Heart right ventricle (tissue), 16 donors: Measurements from ENCODE around the gene PNRC2. TPM values are rescaled to one million over a fixed set of nuclear protein-coding genes. Genes with fewer than 3 reads are reported as not detected.
A peak's percentile ranks its signal among the peaks of the same experiment; 100 is the strongest.

Experiments used
- ATAC-seq, 8 donors: fragments of 200-7000 bp; cut with Tn5 transposase; one replicate each; pipeline ENCODE4 v1.9.1; 2020; ENCODE audit warnings: mild to moderate bottlenecking in 8 of 8, moderate library complexity in 8 of 8, moderate number of reproducible peaks in 1 of 8
- DNase-seq, 2 donors: peaks; one replicate each; pipeline ENCODE4 v3.0.0-alpha.2; 2020
- H3K27ac ChIP-seq, 10 donors: fragments of 200-600 bp; sonication (generic) in 2 of 10; one replicate each; pipeline versions ENCODE4 v1.5.0 to v1.8.0; 2020 to 2022; ENCODE audit warnings: mild to moderate bottlenecking in 3 of 10
- H3K27me3 ChIP-seq, 7 donors: fragments of 200-600 bp; one replicate each; pipeline ENCODE4 v1.8.0; 2021 to 2022; ENCODE audit warnings: mild to moderate bottlenecking in 2 of 7
- H3K36me3 ChIP-seq, 9 donors: fragments of 200-600 bp; sonication (generic) in 1 of 9; one replicate each; pipeline versions ENCODE4 v1.5.0 to v1.8.0; 2020 to 2022; ENCODE audit warnings: mild to moderate bottlenecking in 2 of 9
- H3K4me1 ChIP-seq, 9 donors: fragments of 200-600 bp; sonication (generic) in 1 of 9; one replicate each; pipeline versions ENCODE4 v1.5.0 to v1.8.0; 2020 to 2022; ENCODE audit warnings: mild to moderate bottlenecking in 4 of 9
- H3K4me3 ChIP-seq, 10 donors: fragments of 200-600 bp; sonication (generic) in 2 of 10; one replicate each; pipeline versions ENCODE4 v1.5.0 to v1.8.0; 2020 to 2022; ENCODE audit warnings: mild to moderate bottlenecking in 7 of 10, moderate library complexity in 2 of 10
- H3K9me3 ChIP-seq, 11 donors: fragments of 200-600 bp in 10 of 11; sonication (generic) in 2 of 11; one replicate each; pipeline versions ENCODE4 v1.5.0 to v1.8.0; 2013 to 2022; ENCODE audit warnings: mild to moderate bottlenecking in 2 of 11, control low read depth in 1 of 11, moderate library complexity in 1 of 11
- CTCF ChIP-seq, 9 donors: fragments of 200-600 bp; sonication (generic) in 2 of 9; IDR thresholded peaks; one replicate each; pipeline versions ENCODE4 v1.5.0 to v1.8.0; 2021 to 2022; ENCODE audit warnings: antibody characterized with exemption in 9 of 9, mild to moderate bottlenecking in 5 of 9, moderate library complexity in 1 of 9
- WGBS, 2 donors: extraction: QIAGEN DNeasy Blood & Tissue Kit; methylation state at CpG; one replicate each; pipeline ENCODE4 v1.1.7; 2013; ENCODE audit warnings: inconsistent platforms in 1 of 2; 5-methylcytosine and 5-hydroxymethylcytosine counted together
- intact Hi-C, 10 donors: fragments of 100-400 bp; cut with DNase I; formaldehyde crosslinking; loops; one replicate each; pipeline versions ENCODE4 v1.11.1 to v1.14.2; 2022
- polyA plus RNA-seq, 2 donors: library from polyadenylated mRNA; stranded (reverse); fragments of 200-250 nt; gene quantifications; one replicate each; pipeline ENCODE4 v1.2.3, GENCODE V29; 2013
- total RNA-seq, 10 donors: library from RNA; stranded (reverse); fragmentation: NEBNext Ultra II Directional in 3 of 10; extraction: Animal tissue kit (Norgen Biotek cat#: 25700) in 3 of 10; gene quantifications; one replicate each; pipeline versions ENCODE4 v1.2.1 to v1.2.4, GENCODE V29; 2021 to 2023
- donor health status: Arrhythmogenic right ventricular cardiomyopathy.
- donor health status: ischemic (EF 13 %, LVEDD 7.1; RV severe dilation, severe dysfunction).
- donor health status: healthy with polysubstance abuse.
- donor health status: DM: no; HTN: yes; CAD: no.
- donor health status: DM: no; HTN: no; CAD: no.
- donor health status: ischemic (EF 25% LVEDD 6.9; RV normal size, moderate dysfunction).
- donor health status: ischemic (EF 25% LVEDD 5.7; RV mildly dilated, moderate dysfunction).
- donor health status: healthy.
- donor health status: DM: yes; HTN: yes; CAD: no.
- donor health status: Ischemic cardiomyopathy.
- donor health status: ischemic (EF 35%, LVEDD 5.7; RV mildly dilated, moderate dysfunction).
- donor health status: nonischemic (EF 11% LVEDD 7.7; RV severe dilation, severe dysfunction).
- donor health status: DM: yes; HTN: yes; CAD: no.
- donor health status: PGD.
- donor health status: ischemic (EF 29% LVEDD 5.4; RV normal size, mild dysfunction).
- donor health status: nonischemic (EF 23%, LVEDD 6.1; RV moderate dilation, normal function).

The PNRC2 gene
- total and polyA plus RNA-seq, 12 donors, result 58.4 to 129 (median 83.2) TPM

DNA sequence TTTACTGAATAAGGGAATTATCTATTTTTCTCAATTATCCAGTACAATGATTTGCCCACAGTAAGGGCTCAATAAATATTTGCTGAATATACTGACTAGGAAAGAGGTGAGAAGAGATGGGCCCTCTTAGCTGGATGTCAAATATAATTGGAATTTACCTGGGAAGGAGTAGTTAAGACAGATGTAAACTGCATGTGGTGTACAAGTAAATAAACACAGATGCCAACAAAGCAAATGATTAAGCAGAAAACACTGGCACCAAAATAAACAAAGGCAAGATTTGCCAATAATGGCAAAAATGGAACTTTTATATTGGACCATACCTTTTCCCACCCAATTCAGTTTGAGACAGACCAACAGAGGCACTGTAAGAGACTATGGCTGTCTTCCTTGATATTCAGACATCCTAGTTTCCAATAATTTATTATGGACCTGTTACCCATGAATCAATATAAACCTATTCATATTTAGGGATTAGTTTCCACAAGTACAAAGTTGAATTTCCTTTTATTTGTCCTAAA, 7.4 kb downstream of the PNRC2 start:
- Histone ChIP-seq H3K27me3 (no peaks in the 10 kb centered on the region), H3K9me3 (no peaks in the 10 kb centered on the region), H3K27ac (peak overlapping the region in 1 of 10 donors; percentile 16), H3K4me3 (no peak overlapping the region), H3K4me1 (peaks cover 0 to 46% (median 29%) of the 10 kb centered on the region in 9 donors), H3K36me3 (peaks cover 0 to 100% (median 37%) of the 10 kb centered on the region in 9 donors)
- no peak for TF ChIP-seq CTCF (IDR thresholded peaks at IDR 0.05)
- intact Hi-C loops, result no loop called here
- ATAC-seq (no peak), DNase-seq (no peak)

DNA sequence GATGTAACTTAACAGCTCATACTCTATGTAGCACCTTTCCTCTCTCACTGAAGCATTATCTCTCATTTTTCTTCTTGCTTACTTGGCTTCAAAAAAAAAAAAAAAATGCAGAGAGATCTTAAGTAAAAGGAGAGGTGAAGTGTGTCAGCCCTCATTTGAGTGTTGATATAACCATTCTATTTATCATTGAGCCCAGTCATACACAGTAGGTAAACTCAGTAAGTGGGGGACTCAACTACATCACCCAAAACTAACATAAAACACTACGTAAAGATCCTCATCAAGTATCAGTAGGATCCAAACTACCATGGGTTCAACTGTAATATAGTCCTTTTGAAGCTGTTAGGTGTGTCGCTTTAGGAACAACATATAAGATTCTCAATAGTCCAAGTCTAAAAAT, 8.2 kb downstream of the PNRC2 start:
- no peak for TF ChIP-seq CTCF (IDR thresholded peaks at IDR 0.05)
- H3K4me1 ChIP-seq, result peaks cover 0 to 40% (median 26%) of the 10 kb centered on the region in 9 donors
- H3K9me3 ChIP-seq, result no peaks in the 10 kb centered on the region
- no peaks in the 10 kb centered on the region for H3K27me3 ChIP-seq
- DNase-seq (no peak), ATAC-seq (no peak)
- H3K27ac ChIP-seq, result peak overlapping the region in 1 of 10 donors; percentile 3
- peaks cover 0 to 100% (median 37%) of the 10 kb centered on the region in 9 donors for H3K36me3 ChIP-seq
- intact Hi-C loops, result no loop called here
- 46 to 48% methylated on average over 2 of the region's 2 CpGs for WGBS, 2 donors
- H3K4me3 ChIP-seq, result no peak overlapping the region

DNA sequence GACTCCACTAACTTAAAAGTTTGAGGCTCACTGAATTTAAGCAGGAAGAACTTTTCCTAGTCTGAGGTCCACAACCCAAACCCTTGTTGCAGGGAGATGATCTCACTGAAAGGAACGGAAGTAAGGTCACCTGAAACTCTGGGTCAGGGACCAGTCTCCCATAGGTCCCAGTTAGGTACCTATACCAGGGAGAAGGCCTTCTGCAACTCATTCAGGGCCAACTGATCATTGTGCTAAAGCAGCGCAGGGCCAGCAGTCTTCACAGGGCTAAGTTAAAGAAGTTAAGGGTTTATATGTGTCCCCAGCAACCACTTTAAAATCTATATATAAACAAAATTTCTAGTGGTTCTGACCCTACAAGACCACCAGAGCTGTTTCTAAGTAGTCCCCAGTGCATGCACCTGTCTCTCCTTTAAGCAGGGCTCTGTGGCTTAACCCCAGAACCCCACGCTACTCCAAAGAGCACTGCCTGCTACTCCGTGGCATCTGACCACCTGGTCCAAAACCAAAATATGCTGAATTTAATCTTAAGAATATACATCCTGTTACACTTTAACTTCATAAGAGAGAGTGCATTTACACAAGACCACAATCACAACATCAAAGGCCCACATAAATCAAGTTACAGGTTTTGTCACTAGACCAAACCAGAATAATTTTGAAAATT, 17.7 kb downstream of the PNRC2 start:
- Histone ChIP-seq H3K27me3 (no peaks in the 10 kb centered on the region), H3K36me3 (peaks cover 0 to 61% (median 8%) of the 10 kb centered on the region in 9 donors), H3K4me3 (peak overlapping the region in 6 of 10 donors; percentile 5 to 96 (median 80)), H3K27ac (peak overlapping the region in 7 of 10 donors; percentile 30 to 99 (median 95)), H3K9me3 (no peaks in the 10 kb centered on the region), H3K4me1 (peaks cover 4 to 69% (median 50%) of the 10 kb centered on the region in 9 donors)
- intact Hi-C loops, result loop anchor here in 3 of 10 donors (5.0 kb wide), 2 partner anchors 45 to 50 kb away; no protein-coding TSS in a partner anchor
- 47 to 48% methylated on average over 4 of the region's 4 CpGs for WGBS, 2 donors
- ATAC-seq (no peak), DNase-seq (no peak)
- no peak for TF ChIP-seq CTCF (IDR thresholded peaks at IDR 0.05)

- intact Hi-C loops, result loop anchor here in 6 of 10 donors (2.0 to 5.0 kb wide), 5 partner anchors 17 to 51 kb away; no protein-coding TSS in a partner anchor
- WGBS, 2 donors, result 32 to 52% methylated on average over 1 of the region's 1 CpG
- TF ChIP-seq CTCF (IDR thresholded peaks at IDR 0.05), result no peak
- no peak for DNase-seq
- H3K36me3 ChIP-seq, result peaks cover 0 to 56% (median 8%) of the 10 kb centered on the region in 9 donors
- H3K4me3 ChIP-seq, result peak overlapping the region in 6 of 10 donors; percentile 74 to 96 (median 88)
- H3K4me1 ChIP-seq, result peaks cover 4 to 69% (median 50%) of the 10 kb centered on the region in 9 donors
- H3K9me3 ChIP-seq, result no peaks in the 10 kb centered on the region
- peak overlapping the region in 5 of 10 donors; percentile 30 to 99 (median 97) for H3K27ac ChIP-seq
- ATAC-seq, result no peak
- no peaks in the 10 kb centered on the region for H3K27me3 ChIP-seq
These were observed 18.2 kb downstream of the PNRC2 start for GRCh38 chr1:23977854-23978191.
